GM12865 (cell line): ENCODE results near the gene DNAJB11.

Experiments used
- DNase-seq: peaks from one replicate; pipeline ENCODE4 v3.0.0; 2010; ENCODE audit warnings: low read depth
- H3K4me3 ChIP-seq: 2 replicates; pipeline ENCODE4 v1.5.1; 2011; ENCODE audit warnings: mild to moderate bottlenecking, low read depth, low read length, control low read depth
- CTCF ChIP-seq: IDR thresholded peaks from 2 replicates; pipeline ENCODE4 v1.5.1; 2011; ENCODE audit warnings: low read length, control low read depth, low read depth, inconsistent platforms; ENCODE audit not compliant: insufficient read depth; ENCODE audit errors: missing control alignments

Gene DNAJB11

GRCh38 chr3:186538779-186539178, 31.7 kb upstream of the DNAJB11 start:
- TF ChIP-seq CTCF, result no peak
- peak; percentile 65 for DNase-seq
- H3K4me3 ChIP-seq, result no peak overlapping the region

GRCh38 chr3:186540221-186540834, 30.2 kb upstream of the DNAJB11 start:
- peak; percentile 48 for TF ChIP-seq CTCF
- no peak overlapping the region for H3K4me3 ChIP-seq
- peak; percentile 86 for DNase-seq

- H3K4me3 ChIP-seq, result no peak overlapping the region
- TF ChIP-seq CTCF, result no peak
- DNase-seq, result no peak
Measured at GRCh38 chr3:186540835-186541226, 29.7 kb upstream of the DNAJB11 start.

DNA sequence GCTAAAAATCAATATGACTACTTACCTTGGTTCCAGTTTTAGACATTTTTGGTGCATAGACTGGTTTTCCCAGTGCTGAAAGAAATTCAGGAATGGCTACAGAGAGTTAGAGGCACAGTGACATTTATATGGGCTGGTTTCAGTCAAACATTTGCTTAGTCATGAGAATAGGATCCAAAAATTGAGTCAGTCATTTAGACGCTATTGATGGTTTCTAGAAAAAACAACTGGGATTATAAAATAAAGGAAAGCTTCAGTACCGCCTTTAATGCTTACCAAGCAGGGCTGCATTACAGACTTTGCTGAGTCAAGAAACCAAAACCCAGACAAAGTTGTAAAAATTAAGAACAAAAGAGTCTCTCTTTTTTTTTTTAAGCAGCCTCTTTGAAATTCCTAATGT, 26.2 kb upstream of the DNAJB11 start, which contains the start of gene CRYGS:
CRYGS (minus strand) TSS at position 100 of the 400 bp plus-strand sequence; CDS start at position 46, 54 bp downstream.
- no peak for DNase-seq
- TF ChIP-seq CTCF, result no peak
- no peak within 1 kb of the TSS for H3K4me3 ChIP-seq

GRCh38 chr3:186549497-186549896, 21.0 kb upstream of the DNAJB11 start:
- TF ChIP-seq CTCF, result no peak

GRCh38 chr3:186551387-186551786, 19.1 kb upstream of the DNAJB11 start:
- TF ChIP-seq CTCF, result no peak
- DNase-seq, result no peak
- no peak overlapping the region for H3K4me3 ChIP-seq

More at GRCh38 chr3:186549497-186549896, 21.0 kb upstream of the DNAJB11 start:
- DNase-seq, result no peak
- H3K4me3 ChIP-seq, result no peak overlapping the region
